ENCODE measurements around the gene USP10. TPM values are rescaled to one million over a fixed set of nuclear protein-coding genes. Genes with fewer than 3 reads are reported as not detected.
"Not testable (repeated sequence)": the region's sequence is repeated elsewhere in the genome, so short reads cannot be mapped to it uniquely, and the experiment has no call there.

Gene USP10
- total and polyA plus RNA-seq, 2 donors (not counting 1 experiment from before 2014, with no cell fraction given): 48.6 to 59.1 TPM

DNA sequence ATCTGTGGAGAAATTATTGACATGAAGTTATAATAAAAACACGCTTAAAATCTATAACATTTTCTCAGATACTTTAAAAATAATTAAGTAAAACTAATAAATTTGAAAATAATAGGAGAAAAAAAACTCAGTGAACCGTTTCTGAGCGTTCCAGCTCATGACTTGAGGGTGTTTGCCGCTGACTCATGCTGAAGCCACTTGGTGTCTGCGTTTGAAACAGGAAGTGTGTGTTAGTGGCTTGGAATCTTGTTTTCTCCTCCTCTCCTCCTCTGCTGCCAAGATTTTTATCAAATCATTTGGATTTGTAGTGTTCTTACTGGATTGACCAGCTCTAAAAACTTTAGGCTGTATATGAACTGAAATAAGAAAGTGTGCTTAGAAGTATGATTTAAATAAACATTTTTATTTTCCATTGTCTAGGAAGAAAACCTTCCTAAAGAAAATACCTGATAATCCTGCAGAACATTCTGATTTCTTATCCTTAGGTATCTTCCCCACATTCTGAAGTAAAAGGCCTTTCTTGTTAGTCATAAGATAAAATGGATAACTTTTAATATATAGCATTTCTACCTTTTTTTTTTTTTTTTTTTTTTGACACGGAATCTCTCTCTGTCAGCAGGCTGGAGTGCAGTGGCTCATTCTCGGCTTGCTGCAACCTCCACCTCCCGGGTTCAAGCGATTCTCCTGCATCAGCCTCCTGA is 30.8 kb downstream of the USP10 start:
- TF ChIP-seq, protein P1, sequence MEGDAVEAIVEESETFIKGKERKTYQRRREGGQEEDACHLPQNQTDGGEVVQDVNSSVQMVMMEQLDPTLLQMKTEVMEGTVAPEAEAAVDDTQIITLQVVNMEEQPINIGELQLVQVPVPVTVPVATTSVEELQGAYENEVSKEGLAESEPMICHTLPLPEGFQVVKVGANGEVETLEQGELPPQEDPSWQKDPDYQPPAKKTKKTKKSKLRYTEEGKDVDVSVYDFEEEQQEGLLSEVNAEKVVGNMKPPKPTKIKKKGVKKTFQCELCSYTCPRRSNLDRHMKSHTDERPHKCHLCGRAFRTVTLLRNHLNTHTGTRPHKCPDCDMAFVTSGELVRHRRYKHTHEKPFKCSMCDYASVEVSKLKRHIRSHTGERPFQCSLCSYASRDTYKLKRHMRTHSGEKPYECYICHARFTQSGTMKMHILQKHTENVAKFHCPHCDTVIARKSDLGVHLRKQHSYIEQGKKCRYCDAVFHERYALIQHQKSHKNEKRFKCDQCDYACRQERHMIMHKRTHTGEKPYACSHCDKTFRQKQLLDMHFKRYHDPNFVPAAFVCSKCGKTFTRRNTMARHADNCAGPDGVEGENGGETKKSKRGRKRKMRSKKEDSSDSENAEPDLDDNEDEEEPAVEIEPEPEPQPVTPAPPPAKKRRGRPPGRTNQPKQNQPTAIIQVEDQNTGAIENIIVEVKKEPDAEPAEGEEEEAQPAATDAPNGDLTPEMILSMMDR (conservative IDR thresholded peaks at IDR 0.05 in 1 of 2, IDR thresholded peaks at IDR 0.05 in 1 of 2; ENCODE audit: low read depth in 1 of 2, low read length in 2 of 2): no peak
- no peak for TF ChIP-seq EZH2 (IDR thresholded peaks at IDR 0.05; ENCODE audit: low read length, missing control alignments)

DNA sequence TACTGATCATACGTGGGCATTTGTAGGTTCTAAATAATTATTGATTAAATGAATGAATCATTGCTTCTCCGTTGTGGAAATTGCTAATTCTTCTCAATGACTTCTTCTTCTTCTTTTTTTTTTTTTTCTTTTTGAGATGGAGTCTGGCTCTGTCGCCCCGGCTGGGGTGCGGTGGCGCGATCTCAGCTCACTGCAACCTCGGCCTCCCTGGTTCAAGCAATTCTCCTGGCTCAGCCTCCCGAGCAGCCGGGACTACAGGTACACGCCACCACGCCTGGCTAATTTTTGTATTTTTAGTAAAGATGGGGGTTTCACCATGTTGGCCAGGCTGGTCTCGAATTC is 32.5 kb downstream of the USP10 start:
- H3K4me3 ChIP-seq (replicated peaks in 1 of 4; ENCODE audit: control extremely low read depth in 1 of 4, insufficient read depth in 1 of 4, low read depth in 3 of 4, low read length in 4 of 4); H4K20me1 ChIP-seq (ENCODE audit: control insufficient read depth, extremely low read depth, insufficient read depth, low read length); H3K27ac ChIP-seq (ENCODE audit: insufficient read depth, low read length); H3K36me3 ChIP-seq (ENCODE audit: control insufficient read depth, insufficient read depth, low read length); H3K27me3 ChIP-seq (ENCODE audit: control insufficient read depth, insufficient read depth, low read length); H3K4me2 ChIP-seq (ENCODE audit: extremely low read depth, insufficient read depth, low read length); H3K9me3 ChIP-seq (ENCODE audit: control insufficient read depth, insufficient read depth, low read depth, low read length); H3K9ac ChIP-seq (ENCODE audit: insufficient read depth, low read length); DNase-seq (ENCODE audit: low read depth in 2 of 2); H2AFZ ChIP-seq (ENCODE audit: low read length): not testable (repeated sequence)
- Histone ChIP-seq H3K4me1 (ENCODE audit: control insufficient read depth, extremely low read depth, insufficient read depth, low read length) (peaks cover 17% of the 10 kb centered on the region), H3K79me2 (ENCODE audit: control insufficient read depth, insufficient read depth, low read length) (peaks cover 86% of the 10 kb centered on the region)

More for the DNA sequence above, 30.8 kb downstream of the USP10 start:
- Histone ChIP-seq H3K27ac (ENCODE audit: insufficient read depth, low read length) (peak overlapping the region; percentile 88), H3K79me2 (ENCODE audit: control insufficient read depth, insufficient read depth, low read length) (peaks cover 86% of the 10 kb centered on the region), H3K9me3 (ENCODE audit: control insufficient read depth, insufficient read depth, low read depth, low read length) (no peaks in the 10 kb centered on the region), H2AFZ (ENCODE audit: low read length) (no peak overlapping the region), H3K36me3 (ENCODE audit: control insufficient read depth, insufficient read depth, low read length) (peaks cover 2% of the 10 kb centered on the region), H3K27me3 (ENCODE audit: control insufficient read depth, insufficient read depth, low read length) (no peaks in the 10 kb centered on the region), H3K4me2 (ENCODE audit: extremely low read depth, insufficient read depth, low read length) (peak overlapping the region; percentile 74), H3K4me3 (replicated peaks in 1 of 4; ENCODE audit: control extremely low read depth in 1 of 4, insufficient read depth in 1 of 4, low read depth in 3 of 4, low read length in 4 of 4) (peak overlapping the region in 3 of 4 experiments; percentile 18 to 52 (median 51)), H4K20me1 (ENCODE audit: control insufficient read depth, extremely low read depth, insufficient read depth, low read length) (no peaks in the 10 kb centered on the region), H3K9ac (ENCODE audit: insufficient read depth, low read length) (peak overlapping the region; percentile 36), H3K4me1 (ENCODE audit: control insufficient read depth, extremely low read depth, insufficient read depth, low read length) (peaks cover 20% of the 10 kb centered on the region)
- peak; percentile 95 to 96 for DNase-seq (ENCODE audit: low read depth in 2 of 2)

DNA sequence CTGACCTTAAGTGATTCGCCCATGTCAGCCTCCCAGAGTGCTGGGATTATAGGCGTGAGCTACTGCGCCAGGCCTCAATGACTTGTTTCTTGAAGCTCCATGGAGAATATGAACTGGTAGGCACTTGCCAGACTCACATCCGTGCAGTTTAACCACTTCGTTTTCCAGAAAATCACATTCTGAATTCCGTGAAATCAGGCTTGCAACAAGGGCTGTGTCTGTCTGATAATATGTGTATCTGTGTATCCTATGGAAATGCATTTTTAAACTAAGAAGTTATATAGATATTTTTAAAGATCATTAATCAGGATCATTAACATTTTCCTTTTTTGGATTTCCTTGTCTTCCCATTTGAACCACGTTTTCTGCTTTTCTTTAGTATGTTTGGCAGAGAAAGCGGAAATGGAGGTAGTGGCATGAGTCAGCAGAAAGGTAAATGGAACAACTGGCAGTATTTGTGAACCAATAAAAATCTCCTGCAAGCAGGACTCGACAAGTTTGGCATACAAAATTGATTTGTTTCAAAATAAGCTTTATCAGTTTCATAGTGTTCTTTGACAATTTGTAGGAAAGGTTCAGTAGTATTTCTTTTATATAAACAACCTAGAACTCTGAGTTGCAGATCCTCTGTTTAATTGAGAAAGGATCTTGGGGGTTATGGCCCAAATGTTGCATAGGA is 33.0 kb downstream of the USP10 start:
- DNase-seq (ENCODE audit: low read depth in 2 of 2): no peak

More for the DNA sequence above, 33.0 kb downstream of the USP10 start:
- Histone ChIP-seq H2AFZ (ENCODE audit: low read length) (no peak overlapping the region), H3K9ac (ENCODE audit: insufficient read depth, low read length) (no peak overlapping the region), H3K79me2 (ENCODE audit: control insufficient read depth, insufficient read depth, low read length) (peaks cover 86% of the 10 kb centered on the region), H3K4me1 (ENCODE audit: control insufficient read depth, extremely low read depth, insufficient read depth, low read length) (peaks cover 17% of the 10 kb centered on the region), H3K9me3 (ENCODE audit: control insufficient read depth, insufficient read depth, low read depth, low read length) (no peaks in the 10 kb centered on the region), H3K36me3 (ENCODE audit: control insufficient read depth, insufficient read depth, low read length) (peaks cover 4% of the 10 kb centered on the region), H3K4me3 (replicated peaks in 1 of 4; ENCODE audit: control extremely low read depth in 1 of 4, insufficient read depth in 1 of 4, low read depth in 3 of 4, low read length in 4 of 4) (no peak overlapping the region), H3K27me3 (ENCODE audit: control insufficient read depth, insufficient read depth, low read length) (no peaks in the 10 kb centered on the region), H3K27ac (ENCODE audit: insufficient read depth, low read length) (no peak overlapping the region), H4K20me1 (ENCODE audit: control insufficient read depth, extremely low read depth, insufficient read depth, low read length) (no peaks in the 10 kb centered on the region), H3K4me2 (ENCODE audit: extremely low read depth, insufficient read depth, low read length) (no peak overlapping the region)
- TF ChIP-seq EZH2 (IDR thresholded peaks at IDR 0.05; ENCODE audit: low read length, missing control alignments): no peak
- TF ChIP-seq, protein P1 (conservative IDR thresholded peaks at IDR 0.05 in 1 of 2, IDR thresholded peaks at IDR 0.05 in 1 of 2; ENCODE audit: low read depth in 1 of 2, low read length in 2 of 2): no peak
